ENCODE measurements around the gene NID2.

DNA sequence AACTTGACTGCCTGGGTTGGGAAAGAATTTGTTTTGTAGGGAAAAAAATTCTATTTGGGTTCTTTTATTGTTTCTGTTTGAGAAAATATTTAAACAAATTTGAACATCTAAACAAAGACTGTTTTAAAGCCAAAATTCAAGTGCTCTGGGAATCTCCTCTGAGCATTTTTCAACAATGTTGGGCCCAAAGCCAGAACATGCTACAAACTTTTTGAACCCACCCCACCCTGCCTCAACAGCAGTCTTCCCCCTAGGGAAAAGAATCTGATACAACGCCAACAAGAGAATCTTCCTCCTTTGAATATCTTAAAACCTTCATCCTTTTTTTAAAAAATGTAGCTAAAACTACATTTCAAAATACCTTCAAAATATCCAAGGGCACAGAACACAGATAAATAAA, 20.4 kb upstream of the NID2 start:
- TF ChIP-seq, protein P1, sequence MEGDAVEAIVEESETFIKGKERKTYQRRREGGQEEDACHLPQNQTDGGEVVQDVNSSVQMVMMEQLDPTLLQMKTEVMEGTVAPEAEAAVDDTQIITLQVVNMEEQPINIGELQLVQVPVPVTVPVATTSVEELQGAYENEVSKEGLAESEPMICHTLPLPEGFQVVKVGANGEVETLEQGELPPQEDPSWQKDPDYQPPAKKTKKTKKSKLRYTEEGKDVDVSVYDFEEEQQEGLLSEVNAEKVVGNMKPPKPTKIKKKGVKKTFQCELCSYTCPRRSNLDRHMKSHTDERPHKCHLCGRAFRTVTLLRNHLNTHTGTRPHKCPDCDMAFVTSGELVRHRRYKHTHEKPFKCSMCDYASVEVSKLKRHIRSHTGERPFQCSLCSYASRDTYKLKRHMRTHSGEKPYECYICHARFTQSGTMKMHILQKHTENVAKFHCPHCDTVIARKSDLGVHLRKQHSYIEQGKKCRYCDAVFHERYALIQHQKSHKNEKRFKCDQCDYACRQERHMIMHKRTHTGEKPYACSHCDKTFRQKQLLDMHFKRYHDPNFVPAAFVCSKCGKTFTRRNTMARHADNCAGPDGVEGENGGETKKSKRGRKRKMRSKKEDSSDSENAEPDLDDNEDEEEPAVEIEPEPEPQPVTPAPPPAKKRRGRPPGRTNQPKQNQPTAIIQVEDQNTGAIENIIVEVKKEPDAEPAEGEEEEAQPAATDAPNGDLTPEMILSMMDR (IDR thresholded peaks at IDR 0.05): no peak
- TF ChIP-seq EZH2 (IDR thresholded peaks at IDR 0.05; ENCODE audit: borderline replicate concordance, insufficient read depth, low read depth, low read length, poor library complexity, severe bottlenecking): no peak

All from B cell (primary cell).